Osteoblast (primary cell): ENCODE measurements around the gene GJA10. TPM values are rescaled to one million over a fixed set of nuclear protein-coding genes. Genes with fewer than 3 reads are reported as not detected.
"Not testable (repeated sequence)": the region's sequence is repeated elsewhere in the genome, so short reads cannot be mapped to it uniquely, and the experiment has no call there.

Source experiments
- DNase-seq: peaks from one replicate; pipeline ENCODE4 v3.0.0; 2011; ENCODE audit warnings: low spot score, mixed read lengths; ENCODE audit not compliant: insufficient read length; ENCODE audit errors: missing footprints
- H2AFZ ChIP-seq: 2 replicates; pipeline ENCODE4 v1.6.0; 2011; ENCODE audit warnings: mild to moderate bottlenecking, low read length
- H3K27ac ChIP-seq: 2 replicates; pipeline ENCODE4 v1.5.1; 2011; ENCODE audit warnings: mild to moderate bottlenecking, low read depth, low read length, moderate library complexity
- H3K27me3 ChIP-seq: 2 replicates; pipeline ENCODE4 v1.6.0; 2012; ENCODE audit warnings: mild to moderate bottlenecking, control low read depth, inconsistent platforms, low read length, moderate library complexity; ENCODE audit not compliant: insufficient read depth
- H3K36me3 ChIP-seq: 2 replicates; pipeline ENCODE4 v1.5.1; 2011; ENCODE audit warnings: mild to moderate bottlenecking, low read length, control low read depth, moderate library complexity; ENCODE audit not compliant: insufficient read depth
- H3K4me1 ChIP-seq: 2 replicates; pipeline ENCODE4 v1.5.1; 2011; ENCODE audit warnings: mild to moderate bottlenecking, low read length, control low read depth, moderate library complexity; ENCODE audit not compliant: insufficient read depth
- H3K4me2 ChIP-seq: 2 replicates; pipeline ENCODE4 v1.6.0; 2011; ENCODE audit warnings: mild to moderate bottlenecking, low read length; ENCODE audit not compliant: insufficient read depth
- H3K4me3 ChIP-seq: fragments of 200-600 bp; sonication (generic); 3 replicates; pipeline ENCODE4 v1.5.1; 2012; ENCODE audit warnings: mild to moderate bottlenecking, low read length, inconsistent platforms; ENCODE audit not compliant: insufficient read depth
- H3K79me2 ChIP-seq: 2 replicates; pipeline ENCODE4 v1.6.0; 2012; ENCODE audit warnings: mild to moderate bottlenecking, low read length, control low read depth, inconsistent platforms; ENCODE audit not compliant: insufficient read depth
- H3K9me3 ChIP-seq: 2 replicates; pipeline ENCODE4 v1.5.1; 2011; ENCODE audit warnings: low read depth, low read length, control low read depth
- H4K20me1 ChIP-seq: 2 replicates; pipeline ENCODE4 v1.6.0; 2012; ENCODE audit warnings: mild to moderate bottlenecking, low read length, control low read depth; ENCODE audit not compliant: insufficient read depth
- total RNA-seq: library from RNA; depleted of rRNA; stranded (reverse); fragments of >200 nt; gene quantifications from 2 replicates; pipeline ENCODE4 v1.2.3, GENCODE V29; 2012
- TF ChIP-seq, protein P1 (sequence below): IDR thresholded peaks from 2 replicates; pipeline ENCODE4 v1.5.1; 2011; ENCODE audit warnings: mild to moderate bottlenecking, low read depth, low read length, moderate library complexity; ENCODE audit errors: extremely low read depth

Gene GJA10
- total RNA-seq, 1 donor, result not detected

GRCh38 chr6:89888871-89889270 lies 5.4 kb upstream of the GJA10 start:
- DNase-seq, result no peak
- H3K79me2 ChIP-seq, result no peaks in the 10 kb centered on the region
- H3K27ac ChIP-seq, result no peak overlapping the region
- H3K27me3 ChIP-seq, result peaks cover 18% of the 10 kb centered on the region
- no peak overlapping the region for H2AFZ ChIP-seq
- no peaks in the 10 kb centered on the region for H3K9me3 ChIP-seq
- no peak overlapping the region for H3K4me3 ChIP-seq
- no peaks in the 10 kb centered on the region for H4K20me1 ChIP-seq
- no peaks in the 10 kb centered on the region for H3K36me3 ChIP-seq
- TF ChIP-seq, protein P1, sequence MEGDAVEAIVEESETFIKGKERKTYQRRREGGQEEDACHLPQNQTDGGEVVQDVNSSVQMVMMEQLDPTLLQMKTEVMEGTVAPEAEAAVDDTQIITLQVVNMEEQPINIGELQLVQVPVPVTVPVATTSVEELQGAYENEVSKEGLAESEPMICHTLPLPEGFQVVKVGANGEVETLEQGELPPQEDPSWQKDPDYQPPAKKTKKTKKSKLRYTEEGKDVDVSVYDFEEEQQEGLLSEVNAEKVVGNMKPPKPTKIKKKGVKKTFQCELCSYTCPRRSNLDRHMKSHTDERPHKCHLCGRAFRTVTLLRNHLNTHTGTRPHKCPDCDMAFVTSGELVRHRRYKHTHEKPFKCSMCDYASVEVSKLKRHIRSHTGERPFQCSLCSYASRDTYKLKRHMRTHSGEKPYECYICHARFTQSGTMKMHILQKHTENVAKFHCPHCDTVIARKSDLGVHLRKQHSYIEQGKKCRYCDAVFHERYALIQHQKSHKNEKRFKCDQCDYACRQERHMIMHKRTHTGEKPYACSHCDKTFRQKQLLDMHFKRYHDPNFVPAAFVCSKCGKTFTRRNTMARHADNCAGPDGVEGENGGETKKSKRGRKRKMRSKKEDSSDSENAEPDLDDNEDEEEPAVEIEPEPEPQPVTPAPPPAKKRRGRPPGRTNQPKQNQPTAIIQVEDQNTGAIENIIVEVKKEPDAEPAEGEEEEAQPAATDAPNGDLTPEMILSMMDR, result no peak
- H3K4me2 ChIP-seq, result no peak overlapping the region
- H3K4me1 ChIP-seq, result no peaks in the 10 kb centered on the region

DNA sequence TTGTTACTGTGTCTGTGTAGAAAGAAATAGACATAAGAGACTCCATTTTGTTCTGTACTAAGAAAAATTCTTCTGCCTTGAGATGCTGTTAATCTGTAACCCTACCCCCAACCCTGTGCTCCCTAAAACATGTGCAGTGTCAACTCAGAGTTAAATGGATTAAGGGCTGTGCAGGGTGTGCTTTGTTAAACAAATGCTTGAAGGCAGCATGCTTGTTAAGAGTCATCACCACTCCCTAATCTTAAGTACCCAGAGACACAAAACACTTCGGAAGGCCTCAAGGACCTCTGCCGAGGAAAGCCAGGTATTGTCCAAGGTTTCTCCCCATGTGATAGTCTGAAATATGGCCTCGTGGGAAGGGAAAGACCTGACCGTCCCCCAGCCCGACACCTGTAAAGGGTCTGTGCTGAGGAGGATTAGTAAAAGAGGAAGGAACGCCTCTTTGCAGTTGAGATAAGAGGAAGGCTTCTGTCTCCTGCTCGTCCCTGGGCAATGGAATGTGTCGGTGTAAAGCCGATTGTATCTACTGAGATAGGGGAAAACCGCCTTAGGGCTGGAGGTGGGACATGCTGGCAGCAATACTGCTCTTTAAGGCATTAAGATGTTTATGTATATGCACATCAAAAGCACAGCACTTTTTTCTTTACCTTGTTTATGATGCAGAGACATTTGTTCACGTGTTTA lies 3.3 kb upstream of the GJA10 start:
- H3K4me3 ChIP-seq, H3K9me3 ChIP-seq, DNase-seq, H3K4me2 ChIP-seq, H2AFZ ChIP-seq, H3K27ac ChIP-seq, H4K20me1 ChIP-seq, H3K4me1 ChIP-seq, H3K79me2 ChIP-seq, H3K36me3 ChIP-seq: not testable (repeated sequence)
- H3K27me3 ChIP-seq, result peaks cover 14% of the 10 kb centered on the region

- H3K4me1 ChIP-seq, H2AFZ ChIP-seq, H3K36me3 ChIP-seq, H3K27ac ChIP-seq, H3K4me3 ChIP-seq, H3K4me2 ChIP-seq, H3K9me3 ChIP-seq, H3K79me2 ChIP-seq, H4K20me1 ChIP-seq, DNase-seq: not testable (repeated sequence)
- H3K27me3 ChIP-seq, result peaks cover 12% of the 10 kb centered on the region
Observed at GRCh38 chr6:89892577-89892976, 1.7 kb upstream of the GJA10 start.

DNA sequence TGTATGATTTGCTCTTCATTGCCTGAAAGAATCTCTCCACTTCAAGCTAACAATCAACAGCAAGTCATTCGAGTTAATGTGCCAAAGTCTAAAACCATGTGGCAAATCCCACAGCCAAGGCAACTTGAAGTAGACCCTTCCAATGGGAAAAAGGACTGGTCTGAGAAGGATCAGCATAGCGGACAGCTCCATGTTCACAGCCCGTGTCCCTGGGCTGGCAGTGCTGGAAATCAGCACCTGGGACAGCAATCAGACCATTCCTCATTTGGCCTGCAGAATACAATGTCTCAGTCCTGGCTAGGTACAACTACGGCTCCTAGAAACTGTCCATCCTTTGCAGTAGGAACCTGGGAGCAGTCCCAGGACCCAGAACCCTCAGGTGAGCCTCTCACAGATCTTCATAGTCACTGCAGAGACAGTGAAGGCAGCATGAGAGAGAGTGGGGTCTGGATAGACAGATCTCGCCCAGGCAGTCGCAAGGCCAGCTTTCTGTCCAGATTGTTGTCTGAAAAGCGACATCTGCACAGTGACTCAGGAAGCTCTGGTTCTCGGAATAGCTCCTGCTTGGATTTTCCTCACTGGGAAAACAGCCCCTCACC lies 1.1 kb downstream of the GJA10 start:
- Histone ChIP-seq H2AFZ (no peak overlapping the region), H3K36me3 (no peaks in the 10 kb centered on the region), H3K4me2 (no peak overlapping the region), H3K9me3 (no peaks in the 10 kb centered on the region), H3K79me2 (no peaks in the 10 kb centered on the region), H3K4me3 (no peak overlapping the region), H4K20me1 (no peaks in the 10 kb centered on the region), H3K4me1 (no peaks in the 10 kb centered on the region), H3K27me3 (peaks cover 4% of the 10 kb centered on the region), H3K27ac (no peak overlapping the region)
- DNase-seq, result peak; percentile 69
- TF ChIP-seq, protein P1, result no peak

- H3K79me2 ChIP-seq, H3K27me3 ChIP-seq, DNase-seq, H3K36me3 ChIP-seq, H3K4me2 ChIP-seq, H3K9me3 ChIP-seq, H3K4me1 ChIP-seq, H3K27ac ChIP-seq, H4K20me1 ChIP-seq, H3K4me3 ChIP-seq, H2AFZ ChIP-seq: not testable (repeated sequence)
Observed at GRCh38 chr6:89910001-89910901, 16.0 kb downstream of the GJA10 start.
